Nephron (organoid): ENCODE measurements around the gene STARD7.
"Not testable (repeated sequence)": the region's sequence is repeated elsewhere in the genome, so short reads cannot be mapped to it uniquely, and the experiment has no call there.

Source experiments
- H3K27ac Mint-ChIP-seq, 3 experiments: 2 replicates each; pipeline ENCODE4 v1.8.0; 2020; ENCODE audit warnings: mixed read lengths in 3 of 3, mild to moderate bottlenecking in 2 of 3, moderate library complexity in 1 of 3
- H3K27me3 Mint-ChIP-seq: 2 replicates; pipeline ENCODE4 v1.8.0; 2021; ENCODE audit warnings: low read depth, mild to moderate bottlenecking, moderate library complexity, mixed read lengths
- H3K36me3 Mint-ChIP-seq: 2 replicates; pipeline ENCODE4 v1.8.0; 2020; ENCODE audit warnings: low read depth, mixed read lengths
- H3K4me1 Mint-ChIP-seq: 2 replicates; pipeline ENCODE4 v1.8.0; 2020; ENCODE audit warnings: mixed read lengths
- H3K4me3 Mint-ChIP-seq, 3 experiments: 2 replicates each; pipeline ENCODE4 v1.8.0; 2020; ENCODE audit warnings: mild to moderate bottlenecking in 3 of 3, mixed read lengths in 3 of 3, moderate library complexity in 2 of 3
- H3K9me3 Mint-ChIP-seq: 2 replicates; pipeline ENCODE4 v1.8.0; 2020; ENCODE audit warnings: mixed read lengths
- CTCF ChIP-seq, 3 experiments: fragments of 200-600 bp; sonication (generic); IDR thresholded peaks; one replicate each; pipeline ENCODE4 v1.5.0; 2021; ENCODE audit warnings: antibody characterized with exemption in 3 of 3; ENCODE audit not compliant: unreplicated experiment in 3 of 3

The STARD7 gene

GRCh38 chr2:96161898-96162297 is 46.7 kb downstream of the STARD7 start:
- H3K4me3 Mint-ChIP-seq, result no peak overlapping the region
- peaks cover 9% of the 10 kb centered on the region for H3K27me3 Mint-ChIP-seq
- H3K27ac Mint-ChIP-seq, result peak overlapping the region; percentile 34 to 68 (median 59)
- peaks cover 5% of the 10 kb centered on the region for H3K9me3 Mint-ChIP-seq
- H3K4me1 Mint-ChIP-seq, result peaks cover 40% of the 10 kb centered on the region
- no peak for TF ChIP-seq CTCF (IDR thresholded peaks at IDR 0.05; ENCODE audit: unreplicated experiment in 3 of 3)
- H3K36me3 Mint-ChIP-seq, result no peaks in the 10 kb centered on the region

GRCh38 chr2:96160366-96160765 is 48.3 kb downstream of the STARD7 start:
- not testable (repeated sequence) for H3K27ac Mint-ChIP-seq, H3K4me3 Mint-ChIP-seq

GRCh38 chr2:96159084-96159830 is 49.4 kb downstream of the STARD7 start:
- peaks cover 36% of the 10 kb centered on the region for H3K4me1 Mint-ChIP-seq
- H3K27me3 Mint-ChIP-seq, result peaks cover 18% of the 10 kb centered on the region
- peaks cover 5% of the 10 kb centered on the region for H3K9me3 Mint-ChIP-seq
- peak overlapping the region in 2 of 3 experiments; percentile 25 to 30 for H3K27ac Mint-ChIP-seq
- no peak overlapping the region for H3K4me3 Mint-ChIP-seq
- no peaks in the 10 kb centered on the region for H3K36me3 Mint-ChIP-seq
- no peak for TF ChIP-seq CTCF (IDR thresholded peaks at IDR 0.05; ENCODE audit: unreplicated experiment in 3 of 3)

More at GRCh38 chr2:96160366-96160765, 48.3 kb downstream of the STARD7 start:
- Mint-ChIP-seq H3K4me1 (peaks cover 44% of the 10 kb centered on the region), H3K27me3 (peaks cover 11% of the 10 kb centered on the region)
- not testable (repeated sequence) for H3K36me3 Mint-ChIP-seq, H3K9me3 Mint-ChIP-seq

GRCh38 chr2:96158554-96158940 is 50.1 kb downstream of the STARD7 start:
- no peak overlapping the region for H3K27ac Mint-ChIP-seq
- TF ChIP-seq CTCF (IDR thresholded peaks at IDR 0.05; ENCODE audit: unreplicated experiment in 3 of 3), result no peak
- H3K27me3 Mint-ChIP-seq, result peaks cover 18% of the 10 kb centered on the region
- H3K4me3 Mint-ChIP-seq, result no peak overlapping the region
- H3K4me1 Mint-ChIP-seq, result peaks cover 32% of the 10 kb centered on the region
- no peaks in the 10 kb centered on the region for H3K36me3 Mint-ChIP-seq
- H3K9me3 Mint-ChIP-seq, result peaks cover 5% of the 10 kb centered on the region

- Mint-ChIP-seq H3K9me3 (peaks cover 5% of the 10 kb centered on the region), H3K27ac (peak overlapping the region in 1 of 3 experiments; percentile 43), H3K36me3 (no peaks in the 10 kb centered on the region), H3K4me1 (peaks cover 37% of the 10 kb centered on the region), H3K27me3 (peaks cover 18% of the 10 kb centered on the region), H3K4me3 (no peak overlapping the region)
- no peak for TF ChIP-seq CTCF (IDR thresholded peaks at IDR 0.05; ENCODE audit: unreplicated experiment in 3 of 3)
These were observed 50.7 kb downstream of the STARD7 start for GRCh38 chr2:96157649-96158553.

- peaks cover 5% of the 10 kb centered on the region for H3K9me3 Mint-ChIP-seq
- H3K4me1 Mint-ChIP-seq, result peaks cover 34% of the 10 kb centered on the region
- H3K27ac Mint-ChIP-seq, result no peak overlapping the region
- H3K27me3 Mint-ChIP-seq, result peaks cover 14% of the 10 kb centered on the region
- H3K4me3 Mint-ChIP-seq, result no peak overlapping the region
- TF ChIP-seq CTCF (IDR thresholded peaks at IDR 0.05; ENCODE audit: unreplicated experiment in 3 of 3), result no peak
- H3K36me3 Mint-ChIP-seq, result no peaks in the 10 kb centered on the region
These were observed 51.5 kb downstream of the STARD7 start for GRCh38 chr2:96156926-96157648.
